Smooth muscle cell (in vitro differentiated cells): ENCODE data around the gene PTCSC3. TPM values are rescaled to one million over a fixed set of nuclear protein-coding genes. Genes with fewer than 3 reads are reported as not detected.

Experiments
- DNase-seq: peaks from one replicate; lab custom pipeline; 2025; ENCODE audit not compliant: unreplicated experiment; lab: John Stamatoyannopoulos, UW
- H2AFZ ChIP-seq: fragments of 200-600 bp; sonication (generic); 2 replicates; pipeline ENCODE4 v1.6.0; 2016; ENCODE audit warnings: antibody characterized with exemption, low read depth, mild to moderate bottlenecking
- H3F3A ChIP-seq: fragments of 200-600 bp; sonication (generic); 2 replicates; pipeline ENCODE4 v1.6.0; 2017; ENCODE audit warnings: antibody characterized with exemption, low read depth
- H3K27ac ChIP-seq: fragments of 200-600 bp; sonication (generic); 2 replicates; pipeline ENCODE4 v1.5.1; 2016; ENCODE audit warnings: low read depth, mild to moderate bottlenecking
- H3K27me3 ChIP-seq: fragments of 200-600 bp; sonication (generic); 2 replicates; pipeline ENCODE4 v1.6.1; 2016; ENCODE audit warnings: low read depth, mild to moderate bottlenecking
- H3K36me3 ChIP-seq: fragments of 200-600 bp; sonication (generic); 2 replicates; pipeline ENCODE4 v1.5.1; 2016; ENCODE audit warnings: low read depth
- H3K4me1 ChIP-seq: fragments of 200-600 bp; sonication (generic); 2 replicates; pipeline ENCODE4 v1.5.1; 2016; ENCODE audit warnings: low read depth
- H3K4me2 ChIP-seq: fragments of 200-600 bp; sonication (generic); 2 replicates; pipeline ENCODE4 v1.6.0; 2016; ENCODE audit warnings: mild to moderate bottlenecking
- H3K4me3 ChIP-seq: fragments of 200-600 bp; sonication (generic); 2 replicates; pipeline ENCODE4 v1.5.1; 2016; ENCODE audit warnings: mild to moderate bottlenecking
- H3K79me2 ChIP-seq: fragments of 200-600 bp; sonication (generic); 2 replicates; pipeline ENCODE4 v1.6.0; 2016; ENCODE audit warnings: low read depth, mild to moderate bottlenecking
- H3K9ac ChIP-seq: fragments of 200-600 bp; sonication (generic); 2 replicates; pipeline ENCODE4 v1.6.0; 2016; ENCODE audit warnings: low read depth
- H3K9me3 ChIP-seq: fragments of 200-600 bp; sonication (generic); replicated peaks from 2 replicates; pipeline ENCODE4 v1.5.1; 2016; ENCODE audit warnings: low read depth
- H4K20me1 ChIP-seq: fragments of 200-600 bp; sonication (generic); 2 replicates; pipeline ENCODE4 v1.6.0; 2016; ENCODE audit warnings: low read depth
- CTCF ChIP-seq: fragments of 200-600 bp; sonication (generic); IDR thresholded peaks from 2 replicates; pipeline ENCODE4 v1.5.1; 2017; ENCODE audit warnings: borderline replicate concordance, mild to moderate bottlenecking, antibody characterized with exemption; ENCODE audit not compliant: insufficient read depth, poor library complexity, severe bottlenecking
- WGBS: methylation state at CpG from one replicate; pipeline ENCODE4 v1.1.7; 2016; ENCODE audit warnings: low lambda C conversion rate; 5-methylcytosine and 5-hydroxymethylcytosine counted together
- polyA plus RNA-seq: library from polyadenylated mRNA; unstranded; fragments of >200 nt; fragmentation: Nextera tagmentation; extraction: Ambion mirVana; gene quantifications from 2 replicates; pipeline ENCODE4 v1.2.1, GENCODE V29; 2016
- total RNA-seq: library from RNA; depleted of rRNA; stranded (reverse); fragments of >200 nt; gene quantifications from 2 replicates; pipeline ENCODE4 v1.2.3, GENCODE V29; 2014

The PTCSC3 gene
- total and polyA plus RNA-seq, 2 experiments from 2014 or later: not detected

GRCh38 chr14:36096090-36096489 lies 80.4 kb downstream of the PTCSC3 start:
- Histone ChIP-seq H3K27ac (no peak overlapping the region), H3K4me1 (no peaks in the 10 kb centered on the region), H3K27me3 (peaks cover 4% of the 10 kb centered on the region), H3K79me2 (no peaks in the 10 kb centered on the region), H3K9ac (no peak overlapping the region), H2AFZ (no peak overlapping the region), H4K20me1 (no peaks in the 10 kb centered on the region), H3K4me3 (no peak overlapping the region), H3K4me2 (no peak overlapping the region), H3K9me3 (no peaks in the 10 kb centered on the region), H3K36me3 (no peaks in the 10 kb centered on the region), H3F3A (peaks cover 4% of the 10 kb centered on the region)
- TF ChIP-seq CTCF: no peak
- no peak for DNase-seq

- H3K27ac ChIP-seq: no peak overlapping the region
- peaks cover 4% of the 10 kb centered on the region for H3F3A ChIP-seq
- DNase-seq: no peak
- no peak overlapping the region for H2AFZ ChIP-seq
- H3K79me2 ChIP-seq: no peaks in the 10 kb centered on the region
- WGBS: 89% methylated on average over 4 of the region's 4 CpGs
- H3K27me3 ChIP-seq: peaks cover 4% of the 10 kb centered on the region
- H4K20me1 ChIP-seq: no peaks in the 10 kb centered on the region
- H3K9ac ChIP-seq: no peak overlapping the region
- H3K4me3 ChIP-seq: no peak overlapping the region
- H3K9me3 ChIP-seq: no peaks in the 10 kb centered on the region
- H3K36me3 ChIP-seq: no peaks in the 10 kb centered on the region
- no peak overlapping the region for H3K4me2 ChIP-seq
- TF ChIP-seq CTCF: no peak
- no peaks in the 10 kb centered on the region for H3K4me1 ChIP-seq
Observed at GRCh38 chr14:36094963-36095362, 81.6 kb downstream of the PTCSC3 start.

- Histone ChIP-seq H3K4me1 (no peaks in the 10 kb centered on the region), H2AFZ (no peak overlapping the region), H3K9ac (no peak overlapping the region), H3K4me2 (peak overlapping the region; percentile 43), H3K36me3 (no peaks in the 10 kb centered on the region), H4K20me1 (no peaks in the 10 kb centered on the region), H3K27me3 (peaks cover 4% of the 10 kb centered on the region), H3K4me3 (no peak overlapping the region), H3K27ac (peak overlapping the region; percentile 36), H3F3A (peaks cover 4% of the 10 kb centered on the region), H3K79me2 (no peaks in the 10 kb centered on the region), H3K9me3 (no peaks in the 10 kb centered on the region)
- TF ChIP-seq CTCF: no peak
- WGBS: 15% methylated on average over 2 of the region's 2 CpGs
- DNase-seq: no peak
Observed at GRCh38 chr14:36091096-36091495, 85.4 kb downstream of the PTCSC3 start.

- H3K9me3 ChIP-seq: no peaks in the 10 kb centered on the region
- H2AFZ ChIP-seq: no peak overlapping the region
- H3K4me1 ChIP-seq: no peaks in the 10 kb centered on the region
- no peaks in the 10 kb centered on the region for H3K27me3 ChIP-seq
- WGBS: 86% methylated on average over 3 of the region's 3 CpGs
- H3K9ac ChIP-seq: no peak overlapping the region
- H3K4me2 ChIP-seq: no peak overlapping the region
- no peaks in the 10 kb centered on the region for H3K36me3 ChIP-seq
- no peak overlapping the region for H3K4me3 ChIP-seq
- no peak for DNase-seq
- H4K20me1 ChIP-seq: no peaks in the 10 kb centered on the region
- no peak overlapping the region for H3K27ac ChIP-seq
- H3K79me2 ChIP-seq: no peaks in the 10 kb centered on the region
- peaks cover 4% of the 10 kb centered on the region for H3F3A ChIP-seq
- TF ChIP-seq CTCF: no peak
Observed at GRCh38 chr14:36087411-36087810, 89.1 kb downstream of the PTCSC3 start.
